LNCaP clone FGC (cell line): ENCODE measurements around the gene MED13L.

Experiments used
- DNase-seq: peaks from one replicate; pipeline ENCODE4 v3.0.0-alpha.2; 2011; ENCODE audit warnings: low read depth
- H3K4me3 ChIP-seq: 2 replicates; pipeline ENCODE4 v1.5.1; 2011; ENCODE audit warnings: mild to moderate bottlenecking, low read depth, low read length, control low read depth
- CTCF ChIP-seq: IDR thresholded peaks from 2 replicates; pipeline ENCODE4 v1.5.1; 2012; ENCODE audit warnings: mild to moderate bottlenecking; ENCODE audit not compliant: control insufficient read depth, insufficient read depth; ENCODE audit errors: extremely low read depth

The MED13L gene

DNA sequence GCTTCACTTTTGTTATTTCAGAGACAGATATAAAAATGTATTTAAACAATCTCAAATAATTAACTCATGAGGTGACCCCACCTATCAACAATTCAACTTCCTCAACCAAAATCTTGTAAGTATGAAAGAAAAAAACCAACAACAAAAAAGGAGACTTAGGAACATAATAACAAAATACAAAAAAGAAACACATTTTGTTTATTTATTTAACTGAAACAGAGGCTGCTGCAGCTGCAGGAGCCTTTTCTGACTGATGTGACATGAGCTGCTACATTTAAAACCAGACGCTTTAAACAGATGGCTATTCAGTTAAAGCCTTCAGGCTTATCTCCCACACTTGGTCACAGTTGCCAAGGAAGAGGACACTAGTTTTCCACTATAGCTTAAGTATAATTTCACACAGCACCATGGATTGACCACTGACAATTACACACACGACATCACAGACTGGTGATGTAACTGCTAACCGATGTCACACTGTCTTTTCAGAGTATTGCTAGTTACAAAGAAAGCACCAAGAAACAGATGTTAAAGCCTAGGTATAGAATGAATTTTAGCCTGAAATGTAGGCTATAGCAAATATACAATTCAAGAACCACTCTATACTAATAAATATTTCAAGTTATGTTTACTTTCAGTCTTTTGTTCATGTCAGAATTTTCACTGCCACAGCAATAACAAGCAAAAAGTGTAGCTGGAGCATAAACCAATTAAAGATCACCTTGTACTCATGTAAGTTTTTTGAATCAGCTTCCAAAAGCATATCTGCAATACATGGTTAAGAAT, 113.0 kb downstream of the MED13L start:
- DNase-seq, result no peak
- no peak overlapping the region for H3K4me3 ChIP-seq
- TF ChIP-seq CTCF, result no peak

- H3K4me3 ChIP-seq, result no peak overlapping the region
- no peak for TF ChIP-seq CTCF
- no peak for DNase-seq
These were observed 115.4 kb downstream of the MED13L start for GRCh38 chr12:116162071-116162470.

DNA sequence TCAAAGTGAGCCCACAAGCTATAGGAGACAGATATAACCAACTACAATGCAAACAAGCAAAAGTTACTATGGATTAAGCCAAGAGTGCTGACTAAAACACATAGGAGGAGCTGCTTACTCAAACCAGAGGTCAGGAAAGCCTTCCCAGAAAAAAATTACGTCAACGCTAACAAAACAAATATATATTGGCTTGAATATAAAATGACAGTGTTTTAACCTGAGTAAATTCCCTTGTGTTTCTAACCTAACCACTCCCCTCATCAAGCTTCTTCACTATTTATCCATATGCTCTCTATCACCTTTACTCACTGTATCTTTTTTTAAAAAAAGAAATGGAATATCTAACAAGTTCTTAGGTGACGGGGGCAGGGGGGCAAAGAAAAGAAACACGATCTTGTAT, 115.9 kb downstream of the MED13L start:
- TF ChIP-seq CTCF, result no peak
- DNase-seq, result peak; percentile 80
- no peak overlapping the region for H3K4me3 ChIP-seq

DNA sequence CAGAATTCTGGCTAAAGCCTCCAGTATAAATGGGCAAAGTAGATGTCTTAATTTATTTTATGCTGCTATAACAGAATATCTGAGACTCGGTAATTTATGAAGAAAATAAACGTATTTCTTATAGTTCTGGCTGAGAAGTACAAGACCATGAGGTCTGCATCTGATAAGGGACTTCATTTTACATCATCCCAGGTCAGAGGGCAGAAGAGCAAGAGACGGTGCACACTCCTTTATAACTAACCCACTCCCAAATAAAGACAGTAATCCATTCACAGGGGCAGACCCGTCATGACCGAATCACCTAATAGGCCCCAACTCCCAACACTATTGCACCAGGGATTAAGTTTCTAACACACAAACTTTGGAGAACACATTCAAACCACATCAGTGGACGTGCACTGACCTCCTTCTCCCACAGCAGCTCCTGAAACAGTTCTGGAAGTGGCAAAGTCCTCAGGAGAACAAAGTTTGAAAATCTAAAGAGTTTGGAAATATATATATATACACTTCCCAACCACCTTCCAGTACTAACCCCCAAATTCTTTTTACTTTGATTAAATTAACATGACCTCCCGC, 116.5 kb downstream of the MED13L start:
- H3K4me3 ChIP-seq, result no peak overlapping the region
- DNase-seq, result no peak
- no peak for TF ChIP-seq CTCF

DNA sequence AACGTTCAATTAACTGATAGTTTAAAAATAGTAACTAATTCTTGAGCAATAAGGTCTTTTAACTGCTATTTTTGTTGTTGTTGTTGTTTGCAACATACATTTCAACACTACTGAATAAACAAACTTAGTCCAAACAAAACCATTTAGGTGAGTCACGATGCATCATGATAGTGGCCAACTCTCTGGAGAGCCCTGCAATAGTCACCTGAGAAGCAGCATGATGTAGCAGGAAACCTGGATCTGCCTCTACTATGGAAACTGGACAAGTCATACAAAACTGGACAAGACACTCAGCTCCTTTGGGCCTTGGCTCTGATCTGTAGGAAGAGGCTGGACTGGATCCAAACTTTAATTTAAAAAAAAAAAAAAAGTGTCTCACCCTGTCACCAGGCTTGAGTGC, 117.3 kb downstream of the MED13L start:
- peak; percentile 66 for DNase-seq
- no peak overlapping the region for H3K4me3 ChIP-seq
- TF ChIP-seq CTCF, result no peak

GRCh38 chr12:116159593-116160200, 117.8 kb downstream of the MED13L start:
- no peak for DNase-seq
- no peak for TF ChIP-seq CTCF
- no peak overlapping the region for H3K4me3 ChIP-seq

DNA sequence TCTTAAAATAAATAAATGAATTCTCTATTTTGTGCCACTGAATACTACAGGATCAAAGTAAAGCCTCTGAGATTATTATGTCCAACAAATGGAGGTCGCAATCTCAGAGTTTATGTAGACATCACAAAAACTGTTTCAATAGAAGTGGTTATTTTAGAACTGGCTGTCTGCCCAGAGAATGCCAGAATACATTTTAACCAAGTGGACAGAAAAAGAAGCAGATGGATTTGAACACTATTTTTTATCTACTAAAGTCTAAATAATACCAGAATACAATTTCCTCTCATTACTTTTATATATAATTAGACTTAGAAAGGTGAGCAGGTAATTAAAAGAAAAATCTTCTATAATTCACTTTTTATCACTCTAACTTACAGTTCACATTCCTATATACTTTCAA, 118.3 kb downstream of the MED13L start:
- DNase-seq, result no peak
- no peak for TF ChIP-seq CTCF
- H3K4me3 ChIP-seq, result no peak overlapping the region
